ENCODE results near the gene TYK2. TPM values are rescaled to one million over a fixed set of nuclear protein-coding genes. Genes with fewer than 3 reads are reported as not detected.

Gene TYK2
- polyA plus RNA-seq, 1 experiment = 29.1 TPM

DNA sequence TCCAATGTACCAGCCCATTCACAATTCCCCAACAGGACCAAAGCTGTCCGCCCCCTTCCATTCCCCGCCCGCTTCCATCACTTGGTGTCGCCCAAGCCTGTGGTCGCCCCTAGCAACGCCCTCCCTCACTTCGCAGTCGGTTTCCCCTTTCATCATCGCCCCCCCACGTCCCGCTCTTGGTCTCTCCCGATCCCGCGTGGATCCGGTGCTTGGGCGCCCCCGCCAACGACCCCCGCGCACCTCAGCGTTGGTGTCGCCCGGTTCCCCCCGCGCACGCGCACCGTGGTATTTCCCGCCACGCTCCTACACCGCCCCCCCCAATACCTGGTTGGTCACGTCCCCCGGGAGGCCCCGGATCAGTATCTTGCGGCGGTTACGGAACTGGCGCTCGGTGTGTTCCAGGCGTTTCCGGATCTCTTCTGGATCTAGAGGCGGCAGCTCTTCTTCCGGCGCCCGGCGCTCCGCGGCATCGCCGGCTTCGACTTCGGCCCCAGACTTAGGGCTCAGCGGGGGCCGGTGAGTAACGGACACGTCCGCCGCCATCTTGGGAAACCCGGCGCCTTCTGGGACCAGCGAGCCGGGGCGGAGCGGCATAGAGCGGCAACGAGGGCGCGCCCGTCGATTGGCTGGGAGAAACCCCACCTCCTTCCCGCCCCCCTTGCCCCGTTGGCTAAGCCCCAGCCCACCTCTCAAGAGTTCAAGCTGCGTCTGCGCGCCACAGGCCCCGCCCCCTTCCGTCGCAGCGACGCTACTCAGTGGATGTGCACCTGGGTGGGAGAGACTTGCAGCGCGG is 47.2 kb downstream of the TYK2 start, which contains the start of gene RAVER1:
RAVER1 (minus strand) TSS at position 565 of the 793 bp plus-strand sequence; CDS start at position 543, 22 bp downstream.
- DNase-seq (ENCODE audit: low read depth, low spot score) = peak; percentile 94
- H3K9me3 ChIP-seq (ENCODE audit: control insufficient read depth, insufficient read depth, low read length) = no peaks in the 10 kb centered on the region; the same call in 1 of the 2 replicates
- no peaks in the 10 kb centered on the region for H3K27me3 ChIP-seq (ENCODE audit: control insufficient read depth, insufficient read depth, low read length)
- ChIA-PET CTCF (interaction anchor here (0.6 to 1.9 kb wide), 5 partner anchors 54 to 402 kb away, joined by 3 to 7 read pairs (median 6); partner anchors contain the start of gene ICAM1), POLR2A (interaction anchor here (0.6 to 3.5 kb wide), 24 partner anchors 8 to 1188 kb away, joined by 3 to 25 read pairs (median 4); partner anchors contain the start of genes ICAM1, ICAM4, ICAM5 and TYK2)
- peak within 1 kb of the TSS; percentile 89 for H3K4me3 ChIP-seq (ENCODE audit: low read depth, low read length)
- peak within 1 kb of the TSS; percentile 96 for H3K27ac ChIP-seq (ENCODE audit: low read depth, low read length)
- TF ChIP-seq CTCF (IDR thresholded peaks at IDR 0.05; ENCODE audit: low read depth, low read length) = no peak; the same call in 1 of the 2 replicates

DNA sequence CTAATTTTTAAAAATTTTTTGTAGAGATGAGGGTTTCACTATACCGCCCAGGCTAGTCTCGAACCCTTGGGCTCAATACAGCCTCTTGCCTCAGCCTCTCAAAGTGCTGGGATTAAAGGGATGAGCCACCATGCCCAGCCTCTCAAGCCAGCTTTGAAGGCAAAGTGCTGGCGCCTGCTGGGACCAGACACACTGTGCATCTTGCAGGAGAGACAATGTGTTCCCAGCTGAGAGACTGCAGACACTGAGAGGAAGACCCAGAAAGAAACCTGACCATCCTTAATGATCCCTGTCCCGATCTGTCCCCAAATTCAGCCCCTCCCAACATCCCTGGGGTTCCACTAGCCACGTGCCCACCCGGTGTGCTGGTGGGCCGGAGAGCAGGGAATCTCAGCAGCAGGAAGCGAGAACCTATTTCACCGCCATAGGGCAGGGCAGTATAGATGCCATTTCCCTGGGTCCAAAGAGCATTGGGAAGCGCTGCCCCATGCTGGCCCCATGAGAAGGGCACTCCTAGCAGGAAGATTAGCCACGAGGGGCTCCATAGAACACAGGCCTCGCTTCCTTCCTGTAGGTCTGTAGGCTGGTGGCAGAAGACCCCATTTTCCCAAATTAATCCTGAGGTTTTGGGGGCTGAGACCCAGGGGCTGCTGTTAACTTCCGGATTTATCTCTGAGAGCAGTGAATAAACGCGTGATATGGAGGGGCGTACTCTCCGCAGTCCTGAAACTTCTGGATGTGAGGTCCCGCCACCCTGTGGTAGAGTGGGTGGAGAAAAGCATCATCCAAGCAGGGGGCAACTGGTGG is 48.0 kb downstream of the TYK2 start:
- 0 out of 2 replicates have a peak, but pooled peaks have one; percentile 10 for TF ChIP-seq CTCF (IDR thresholded peaks at IDR 0.05; ENCODE audit: low read depth, low read length)
- Histone ChIP-seq H3K4me3 (ENCODE audit: low read depth, low read length) (peak overlapping the region; percentile 89), H3K9me3 (ENCODE audit: control insufficient read depth, insufficient read depth, low read length) (no peaks in the 10 kb centered on the region; the same call in 1 of the 2 replicates), H3K27me3 (ENCODE audit: control insufficient read depth, insufficient read depth, low read length) (no peaks in the 10 kb centered on the region), H3K27ac (ENCODE audit: low read depth, low read length) (no peak overlapping the region)
- POLR2A ChIA-PET = interaction anchor here (1.7 to 3.5 kb wide), 2 partner anchors 15 to 42 kb away, joined by 9 to 25 read pairs; partner anchors contain the start of gene ICAM5
- CTCF ChIA-PET = interaction anchor here (0.9 to 1.0 kb wide), 2 partner anchors 61 to 63 kb away, joined by 3 to 7 read pairs; partner anchors contain the start of gene ICAM1
- no peak for DNase-seq (ENCODE audit: low read depth, low spot score)

DNA sequence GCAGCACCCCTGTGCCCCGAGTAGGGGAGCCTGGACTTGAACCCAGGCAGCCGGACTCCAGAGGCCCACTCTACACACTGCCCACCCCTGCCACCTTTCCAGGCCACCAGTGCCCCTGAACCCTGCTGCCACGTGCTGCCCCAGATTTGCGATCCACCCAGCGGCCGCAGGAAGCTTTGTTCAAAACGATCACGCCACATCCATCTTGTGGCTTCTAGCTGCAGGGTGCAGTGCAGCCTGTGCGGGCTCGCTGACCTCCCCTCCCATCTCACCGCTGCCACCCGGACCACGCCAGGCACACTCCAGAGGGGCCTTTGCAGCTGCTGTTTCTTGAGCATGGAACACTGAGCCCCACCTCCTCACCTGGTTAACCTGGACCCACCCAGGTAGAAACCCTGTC is 50.8 kb downstream of the TYK2 start:
- Histone ChIP-seq H3K27ac (ENCODE audit: low read depth, low read length) (no peak overlapping the region), H3K27me3 (ENCODE audit: control insufficient read depth, insufficient read depth, low read length) (no peaks in the 10 kb centered on the region), H3K4me3 (ENCODE audit: low read depth, low read length) (no peak overlapping the region), H3K9me3 (ENCODE audit: control insufficient read depth, insufficient read depth, low read length) (no peaks in the 10 kb centered on the region; the same call in 1 of the 2 replicates)
- ChIA-PET CTCF (interaction anchor here (0.9 kb wide), 1 partner anchor 20 kb away, joined by 4 read pairs; the partner anchor contains the start of gene ZGLP1), POLR2A (interaction anchor here (0.9 kb wide), 1 partner anchor 13 kb away, joined by 3 read pairs; no protein-coding TSS in a partner anchor)
- DNase-seq (ENCODE audit: low read depth, low spot score) = no peak
- TF ChIP-seq CTCF (IDR thresholded peaks at IDR 0.05; ENCODE audit: low read depth, low read length) = no peak

GRCh38 chr19:10328558-10329429 is 51.6 kb downstream of the TYK2 start:
- DNase-seq (ENCODE audit: low read depth, low spot score) = no peak
- Histone ChIP-seq H3K27ac (ENCODE audit: low read depth, low read length) (no peak overlapping the region), H3K27me3 (ENCODE audit: control insufficient read depth, insufficient read depth, low read length) (no peaks in the 10 kb centered on the region), H3K4me3 (ENCODE audit: low read depth, low read length) (no peak overlapping the region), H3K9me3 (ENCODE audit: control insufficient read depth, insufficient read depth, low read length) (no peaks in the 10 kb centered on the region; the same call in 1 of the 2 replicates)
- TF ChIP-seq CTCF (IDR thresholded peaks at IDR 0.05; ENCODE audit: low read depth, low read length) = no peak
- ChIA-PET POLR2A (no interaction called here), CTCF (no interaction called here)
